Stimulated activated memory B cell treated with anti-CD40 and anti-IgM and Interleukin-4, amounts not matched to agents 10 μg/mL and 1 μg/mL and 100 μg/mL, for 72 hours (primary cell): ENCODE measurements around the gene SESN1.

Experiments used
- ATAC-seq: fragments of 150-1000 bp; cut with Tn5 transposase; 2 replicates; pipeline ENCODE4 v1.10.0; 2021
- H3K27ac Mint-ChIP-seq: one replicate; pipeline ENCODE4 v1.8.0; 2022; ENCODE audit warnings: mild to moderate bottlenecking, mixed read lengths
- H3K27me3 Mint-ChIP-seq: one replicate; pipeline ENCODE4 v1.8.0; 2022; ENCODE audit warnings: mixed read lengths
- H3K36me3 Mint-ChIP-seq: one replicate; pipeline ENCODE4 v1.8.0; 2022; ENCODE audit warnings: mixed read lengths
- H3K4me1 Mint-ChIP-seq: one replicate; pipeline ENCODE4 v1.8.0; 2022; ENCODE audit warnings: mixed read lengths
- H3K4me3 Mint-ChIP-seq: one replicate; pipeline ENCODE4 v1.8.0; 2022; ENCODE audit warnings: mild to moderate bottlenecking, moderate library complexity, mixed read lengths
- H3K9me3 Mint-ChIP-seq: one replicate; pipeline ENCODE4 v1.8.0; 2022; ENCODE audit warnings: mixed read lengths

The SESN1 gene

GRCh38 chr6:109058620-109059019 lies 36.0 kb downstream of the SESN1 start:
- no peaks in the 10 kb centered on the region for H3K9me3 Mint-ChIP-seq
- H3K36me3 Mint-ChIP-seq, result no peaks in the 10 kb centered on the region
- H3K27me3 Mint-ChIP-seq, result no peaks in the 10 kb centered on the region
- no peak overlapping the region for H3K4me3 Mint-ChIP-seq
- no peak for ATAC-seq
- H3K27ac Mint-ChIP-seq, result no peak overlapping the region
- H3K4me1 Mint-ChIP-seq, result peaks cover 18% of the 10 kb centered on the region

- no peak for ATAC-seq
- no peak overlapping the region for H3K4me3 Mint-ChIP-seq
- no peaks in the 10 kb centered on the region for H3K9me3 Mint-ChIP-seq
- H3K36me3 Mint-ChIP-seq, result no peaks in the 10 kb centered on the region
- no peak overlapping the region for H3K27ac Mint-ChIP-seq
- H3K4me1 Mint-ChIP-seq, result peaks cover 23% of the 10 kb centered on the region
- H3K27me3 Mint-ChIP-seq, result no peaks in the 10 kb centered on the region
These were observed 38.0 kb downstream of the SESN1 start for GRCh38 chr6:109056661-109057060.

- H3K27ac Mint-ChIP-seq, result no peak overlapping the region
- no peak overlapping the region for H3K4me3 Mint-ChIP-seq
- peaks cover 23% of the 10 kb centered on the region for H3K4me1 Mint-ChIP-seq
- H3K36me3 Mint-ChIP-seq, result no peaks in the 10 kb centered on the region
- no peak for ATAC-seq
- H3K9me3 Mint-ChIP-seq, result no peaks in the 10 kb centered on the region
- no peaks in the 10 kb centered on the region for H3K27me3 Mint-ChIP-seq
These were observed 38.8 kb downstream of the SESN1 start for GRCh38 chr6:109055771-109056235.

- peaks cover 4% of the 10 kb centered on the region for H3K9me3 Mint-ChIP-seq
- H3K4me1 Mint-ChIP-seq, result peaks cover 20% of the 10 kb centered on the region
- no peaks in the 10 kb centered on the region for H3K27me3 Mint-ChIP-seq
- no peak overlapping the region for H3K4me3 Mint-ChIP-seq
- peaks cover 8% of the 10 kb centered on the region for H3K36me3 Mint-ChIP-seq
- peak overlapping the region; percentile 40 for H3K27ac Mint-ChIP-seq
- no peak for ATAC-seq
These were observed 41.3 kb downstream of the SESN1 start for GRCh38 chr6:109053336-109053735.

- ATAC-seq, result no peak
- H3K4me1 Mint-ChIP-seq, result peaks cover 20% of the 10 kb centered on the region
- peaks cover 8% of the 10 kb centered on the region for H3K36me3 Mint-ChIP-seq
- no peaks in the 10 kb centered on the region for H3K27me3 Mint-ChIP-seq
- H3K4me3 Mint-ChIP-seq, result no peak overlapping the region
- H3K9me3 Mint-ChIP-seq, result peaks cover 4% of the 10 kb centered on the region
- H3K27ac Mint-ChIP-seq, result peak overlapping the region; percentile 40
These were observed 41.8 kb downstream of the SESN1 start for GRCh38 chr6:109052852-109053251.

GRCh38 chr6:109052018-109052651 lies 42.5 kb downstream of the SESN1 start:
- H3K27ac Mint-ChIP-seq, result no peak overlapping the region
- H3K27me3 Mint-ChIP-seq, result no peaks in the 10 kb centered on the region
- peaks cover 8% of the 10 kb centered on the region for H3K36me3 Mint-ChIP-seq
- peaks cover 20% of the 10 kb centered on the region for H3K4me1 Mint-ChIP-seq
- peaks cover 4% of the 10 kb centered on the region for H3K9me3 Mint-ChIP-seq
- no peak overlapping the region for H3K4me3 Mint-ChIP-seq
- no peak for ATAC-seq

GRCh38 chr6:109051301-109052017 lies 43.2 kb downstream of the SESN1 start:
- Mint-ChIP-seq H3K27ac (no peak overlapping the region), H3K4me1 (peaks cover 20% of the 10 kb centered on the region)

GRCh38 chr6:109050447-109051102 lies 44.1 kb downstream of the SESN1 start:
- no peak overlapping the region for H3K4me3 Mint-ChIP-seq
- peaks cover 20% of the 10 kb centered on the region for H3K4me1 Mint-ChIP-seq
- no peak overlapping the region for H3K27ac Mint-ChIP-seq
- H3K36me3 Mint-ChIP-seq, result peaks cover 8% of the 10 kb centered on the region
- ATAC-seq, result no peak
- peaks cover 4% of the 10 kb centered on the region for H3K9me3 Mint-ChIP-seq
- no peaks in the 10 kb centered on the region for H3K27me3 Mint-ChIP-seq

More at GRCh38 chr6:109051301-109052017, 43.2 kb downstream of the SESN1 start:
- Mint-ChIP-seq H3K4me3 (no peak overlapping the region), H3K36me3 (peaks cover 8% of the 10 kb centered on the region), H3K27me3 (no peaks in the 10 kb centered on the region), H3K9me3 (peaks cover 4% of the 10 kb centered on the region)
- no peak for ATAC-seq

- H3K4me1 Mint-ChIP-seq, result peaks cover 20% of the 10 kb centered on the region
- H3K36me3 Mint-ChIP-seq, result peaks cover 8% of the 10 kb centered on the region
These were observed 44.6 kb downstream of the SESN1 start for GRCh38 chr6:109050012-109050411.

GRCh38 chr6:109048670-109049415 lies 45.8 kb downstream of the SESN1 start:
- H3K36me3 Mint-ChIP-seq, result peaks cover 8% of the 10 kb centered on the region
- peaks cover 4% of the 10 kb centered on the region for H3K9me3 Mint-ChIP-seq

More at GRCh38 chr6:109050012-109050411, 44.6 kb downstream of the SESN1 start:
- Mint-ChIP-seq H3K27me3 (no peaks in the 10 kb centered on the region), H3K9me3 (peaks cover 4% of the 10 kb centered on the region), H3K27ac (no peak overlapping the region), H3K4me3 (no peak overlapping the region)
- ATAC-seq, result no peak

GRCh38 chr6:109048176-109048575 lies 46.5 kb downstream of the SESN1 start:
- peaks cover 8% of the 10 kb centered on the region for H3K36me3 Mint-ChIP-seq
- ATAC-seq, result no peak
- H3K4me3 Mint-ChIP-seq, result no peak overlapping the region
- no peaks in the 10 kb centered on the region for H3K27me3 Mint-ChIP-seq
- H3K4me1 Mint-ChIP-seq, result peaks cover 15% of the 10 kb centered on the region
- H3K27ac Mint-ChIP-seq, result no peak overlapping the region
- H3K9me3 Mint-ChIP-seq, result peaks cover 4% of the 10 kb centered on the region

More at GRCh38 chr6:109048670-109049415, 45.8 kb downstream of the SESN1 start:
- no peaks in the 10 kb centered on the region for H3K27me3 Mint-ChIP-seq
- no peak overlapping the region for H3K27ac Mint-ChIP-seq
- H3K4me1 Mint-ChIP-seq, result peaks cover 20% of the 10 kb centered on the region
- ATAC-seq, result no peak
- no peak overlapping the region for H3K4me3 Mint-ChIP-seq

- peaks cover 8% of the 10 kb centered on the region for H3K36me3 Mint-ChIP-seq
- no peak for ATAC-seq
- H3K4me3 Mint-ChIP-seq, result no peak overlapping the region
- H3K9me3 Mint-ChIP-seq, result peaks cover 4% of the 10 kb centered on the region
- H3K4me1 Mint-ChIP-seq, result peaks cover 6% of the 10 kb centered on the region
- H3K27me3 Mint-ChIP-seq, result no peaks in the 10 kb centered on the region
- no peak overlapping the region for H3K27ac Mint-ChIP-seq
These were observed 49.2 kb downstream of the SESN1 start for GRCh38 chr6:109045493-109045892.

- H3K27ac Mint-ChIP-seq, result no peak overlapping the region
- H3K27me3 Mint-ChIP-seq, result no peaks in the 10 kb centered on the region
- peaks cover 21% of the 10 kb centered on the region for H3K4me1 Mint-ChIP-seq
- H3K9me3 Mint-ChIP-seq, result no peaks in the 10 kb centered on the region
- ATAC-seq, result no peak
- H3K4me3 Mint-ChIP-seq, result no peak overlapping the region
- H3K36me3 Mint-ChIP-seq, result no peaks in the 10 kb centered on the region
These were observed 54.9 kb downstream of the SESN1 start for GRCh38 chr6:109039795-109040194.

- Mint-ChIP-seq H3K27ac (no peak overlapping the region), H3K36me3 (no peaks in the 10 kb centered on the region), H3K27me3 (no peaks in the 10 kb centered on the region), H3K4me1 (peaks cover 21% of the 10 kb centered on the region), H3K4me3 (no peak overlapping the region), H3K9me3 (no peaks in the 10 kb centered on the region)
- no peak for ATAC-seq
These were observed 55.7 kb downstream of the SESN1 start for GRCh38 chr6:109038837-109039398.
